ENCODE results near the gene MCC.

The MCC gene

DNA sequence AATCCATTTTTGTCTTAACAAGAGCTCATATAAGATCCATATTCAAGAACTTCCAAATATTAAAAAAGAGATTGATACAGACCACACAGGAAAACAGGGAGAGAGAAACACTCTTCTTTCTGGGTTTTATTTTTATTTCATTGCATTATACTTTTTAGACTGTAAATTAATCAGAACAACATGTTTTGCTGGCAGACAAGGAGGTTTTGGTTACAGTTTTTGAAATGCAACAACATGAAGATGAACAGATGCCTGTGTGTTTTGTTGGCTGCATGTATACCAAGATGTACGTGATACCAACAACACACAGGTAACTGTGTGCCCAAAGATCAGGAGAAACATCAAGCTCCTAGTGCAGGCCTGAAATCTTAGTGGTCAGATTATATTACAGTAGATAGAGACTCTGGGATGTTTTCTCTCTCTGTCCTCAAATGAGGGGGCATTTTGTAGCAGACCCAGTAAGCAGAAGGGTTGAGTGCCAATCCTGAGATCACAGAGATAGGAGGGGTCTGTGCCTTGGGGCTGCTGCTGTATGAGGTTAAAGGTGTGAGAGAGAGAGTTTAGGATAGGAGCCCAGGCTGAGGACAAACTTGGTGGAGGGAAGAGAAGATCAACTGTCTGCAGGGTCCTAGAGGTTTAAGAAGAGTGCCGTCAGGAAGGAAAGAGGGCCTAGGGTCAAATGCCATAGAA lies 359.5 kb downstream of the MCC start:
- no peak for DNase-seq

DNA sequence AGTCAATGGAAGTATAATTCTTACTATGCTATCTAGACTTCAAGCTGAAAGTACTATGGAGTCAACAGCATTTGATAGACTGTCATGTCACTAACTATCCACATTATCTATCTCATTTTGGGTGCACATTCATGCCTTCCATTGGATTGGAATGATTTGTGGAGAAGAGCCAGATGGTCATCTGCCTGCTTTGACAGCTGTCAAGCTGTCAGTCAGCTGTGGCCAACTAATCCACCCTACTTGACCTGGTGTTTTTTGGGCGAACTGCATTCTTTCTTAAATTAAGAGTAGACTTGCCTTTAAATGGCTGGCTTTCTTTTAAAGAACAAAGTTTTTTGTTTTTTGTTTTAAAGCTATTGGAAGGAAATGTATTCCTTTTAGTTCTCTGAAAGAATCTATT lies 360.2 kb downstream of the MCC start:
- no peak for DNase-seq

DNA sequence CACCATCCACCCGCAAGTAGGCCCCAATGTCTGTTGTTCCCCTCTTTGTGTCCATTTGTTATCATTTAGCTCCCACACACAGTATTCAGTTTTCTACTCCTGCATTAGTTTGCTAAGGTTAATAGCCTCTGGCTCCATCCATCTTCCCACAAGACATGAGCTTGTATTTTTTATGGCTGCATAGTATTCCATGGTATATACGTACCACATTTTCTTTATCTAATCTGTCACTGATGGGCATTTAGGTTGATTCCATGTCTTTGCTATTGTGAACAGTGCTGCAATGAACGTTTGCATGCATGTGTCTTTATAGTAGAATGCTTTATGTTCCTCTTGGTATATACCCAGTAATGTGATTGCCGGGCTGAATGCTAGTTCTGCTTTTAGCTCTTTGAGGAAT lies 361.2 kb downstream of the MCC start:
- DNase-seq, result no peak

DNA sequence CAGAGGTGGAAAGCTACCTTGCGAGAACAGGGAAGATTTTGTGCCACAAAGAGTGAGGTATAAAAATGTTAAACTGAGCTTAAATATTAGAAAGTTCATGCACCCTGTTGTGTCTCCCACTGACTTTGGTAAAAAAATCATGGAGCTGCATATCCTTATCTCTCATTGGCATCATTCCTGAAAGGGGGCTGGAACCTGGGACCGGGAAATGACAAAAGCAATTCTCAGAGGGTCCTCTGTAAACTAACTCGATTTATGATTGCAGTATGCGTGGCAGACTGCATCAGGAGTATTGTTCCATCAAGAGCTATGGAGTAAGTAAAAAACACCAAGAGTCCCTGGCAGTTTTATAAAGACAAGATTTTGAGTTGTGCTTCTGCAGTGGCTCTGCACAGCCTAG lies 362.9 kb downstream of the MCC start:
- no peak for DNase-seq

DNA sequence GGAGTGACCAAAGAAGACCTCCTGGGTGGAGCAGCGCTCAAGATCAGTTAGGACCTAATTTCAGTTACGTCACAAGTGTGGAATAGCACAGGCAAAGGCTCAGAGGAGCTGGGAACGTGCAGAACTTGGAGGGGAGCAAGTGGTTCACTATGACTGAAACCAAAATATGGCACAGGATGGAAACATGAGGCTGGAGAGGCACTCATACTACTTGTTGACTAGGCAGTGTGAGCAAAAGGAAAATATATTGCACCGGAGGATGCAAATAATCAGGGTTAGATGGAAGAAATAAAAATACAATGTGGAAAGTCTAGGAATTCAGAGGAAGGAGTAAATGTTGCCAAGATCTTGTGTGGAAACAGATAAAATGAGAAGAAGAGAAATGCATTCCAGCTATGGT lies 363.3 kb downstream of the MCC start:
- DNase-seq, result no peak

DNA sequence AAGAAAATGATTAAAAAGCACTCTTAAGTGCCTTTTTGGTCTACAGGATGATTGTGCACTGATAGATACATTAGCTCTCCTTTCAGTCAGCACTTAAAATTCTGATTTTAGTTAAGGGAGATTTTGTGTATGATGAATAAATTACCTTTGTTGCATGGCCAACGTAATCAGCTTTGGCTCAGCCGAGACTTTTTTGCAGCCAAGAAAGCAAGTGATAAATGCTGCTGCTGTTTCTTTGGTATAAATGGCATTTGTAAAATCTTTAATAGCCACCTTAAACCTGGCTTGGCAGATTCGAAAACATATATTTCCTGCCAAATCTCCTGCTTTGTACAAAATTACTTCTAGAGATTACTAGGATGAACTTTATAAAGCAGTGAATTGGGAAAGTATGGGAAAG lies 364.0 kb downstream of the MCC start:
- DNase-seq, result no peak

DNA sequence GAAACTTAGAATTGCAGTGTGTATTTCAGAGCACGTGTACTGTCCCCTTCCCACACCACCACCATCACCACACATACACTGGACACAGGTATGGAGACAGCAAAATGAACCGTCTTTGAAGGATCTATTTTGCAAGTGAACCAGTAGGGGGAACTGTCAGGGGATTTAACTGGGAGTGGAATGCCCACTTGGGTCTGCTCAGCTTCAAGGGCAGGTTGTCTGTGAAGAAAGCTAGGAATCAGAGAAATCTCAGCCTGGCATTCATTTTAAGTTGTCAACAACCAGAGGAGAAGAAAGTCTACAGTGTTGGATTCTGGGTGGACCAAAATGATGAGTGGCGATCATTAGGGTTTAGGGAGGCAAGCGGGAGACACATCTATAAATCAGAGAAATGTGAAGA lies 364.6 kb downstream of the MCC start:
- DNase-seq, result no peak

DNA sequence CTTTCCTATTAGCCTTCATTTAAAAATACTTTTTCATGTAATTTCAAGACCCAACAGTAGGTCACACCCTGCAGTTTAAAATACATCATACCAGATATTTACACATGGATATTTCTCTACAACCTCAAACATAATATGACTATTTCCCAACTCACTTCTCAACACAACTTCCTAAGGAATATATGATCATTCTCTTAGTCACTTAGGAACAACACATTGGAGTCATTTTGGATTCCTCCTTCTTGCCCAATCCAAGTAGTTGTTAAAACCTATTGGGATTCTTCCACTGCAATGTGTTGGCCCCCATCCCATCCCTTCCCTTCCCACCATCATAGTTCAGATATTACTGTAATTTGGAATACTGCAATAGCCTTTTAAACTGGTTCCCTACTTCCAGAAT lies 366.2 kb downstream of the MCC start:
- DNase-seq, result no peak

DNA sequence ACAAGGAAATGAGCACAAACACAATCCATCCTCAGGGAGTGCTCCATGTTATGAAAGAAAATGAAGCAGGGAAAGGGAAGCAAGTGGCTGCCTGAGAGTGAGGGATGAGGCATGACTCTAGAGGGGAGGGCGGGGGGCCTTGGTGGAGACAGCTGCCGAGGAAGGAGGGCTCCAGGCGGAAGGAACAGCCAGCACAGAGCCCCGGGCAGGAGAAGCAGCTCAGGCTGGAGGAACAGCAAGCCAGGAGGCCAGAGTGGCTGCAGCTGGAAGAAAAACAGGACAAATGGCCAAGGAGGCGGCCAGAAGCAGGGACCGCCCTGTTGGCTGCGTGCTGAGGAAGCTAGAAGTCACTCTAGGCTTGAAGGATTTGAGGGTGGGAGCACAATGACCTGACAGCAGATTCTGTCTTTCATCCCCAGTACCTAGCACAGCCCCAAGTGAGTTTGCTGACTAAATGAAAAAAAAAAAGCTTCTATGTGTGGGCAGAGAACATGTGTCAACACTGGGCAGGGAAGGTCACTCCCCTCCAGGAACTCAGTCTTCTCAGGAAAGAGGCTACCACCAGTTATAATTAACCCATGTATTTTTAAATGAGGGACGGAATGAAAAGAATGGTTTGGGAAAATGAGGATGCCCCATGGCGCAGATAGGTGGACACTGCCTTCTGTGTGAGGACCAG lies 368.9 kb downstream of the MCC start:
- no peak for DNase-seq

DNA sequence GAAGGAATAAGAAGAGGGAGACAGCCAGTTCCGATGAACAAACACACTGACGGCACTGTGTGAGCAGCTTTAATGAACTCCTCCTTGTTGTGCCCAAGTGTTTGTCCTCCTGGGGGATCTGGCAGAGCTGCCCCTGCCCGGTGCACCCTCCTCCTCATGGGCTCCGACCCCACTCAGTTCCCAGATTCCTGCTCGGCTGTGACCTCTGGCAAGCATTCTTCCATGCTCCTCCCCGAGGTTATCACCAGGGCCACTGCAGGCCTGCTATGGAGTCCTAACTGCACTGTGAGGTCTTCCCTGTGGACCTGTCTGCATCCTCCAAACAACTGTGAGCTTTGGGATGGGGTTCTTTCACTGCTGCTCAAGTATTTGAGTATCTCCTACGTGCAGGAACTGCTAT lies 369.5 kb downstream of the MCC start:
- DNase-seq, result no peak

DNA sequence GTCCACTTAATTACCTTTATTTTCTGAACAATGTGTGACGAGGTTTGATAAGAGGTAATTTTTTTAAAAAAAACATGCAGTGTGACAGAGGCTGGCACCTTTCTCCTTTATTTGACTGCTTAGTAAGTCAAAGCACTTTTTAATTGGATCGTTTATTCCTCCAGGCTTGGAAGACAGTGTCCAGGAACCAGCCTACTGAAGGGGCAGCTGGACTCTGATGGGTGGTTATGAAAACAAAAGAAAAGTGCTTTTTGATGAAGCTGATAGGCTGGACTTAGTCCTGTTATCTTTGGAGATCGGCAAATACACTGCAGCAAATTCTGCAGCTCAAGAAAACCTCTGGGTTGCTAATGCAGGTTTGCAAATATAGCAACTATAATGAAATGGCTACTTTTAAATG lies 370.0 kb downstream of the MCC start:
- DNase-seq, result no peak

DNA sequence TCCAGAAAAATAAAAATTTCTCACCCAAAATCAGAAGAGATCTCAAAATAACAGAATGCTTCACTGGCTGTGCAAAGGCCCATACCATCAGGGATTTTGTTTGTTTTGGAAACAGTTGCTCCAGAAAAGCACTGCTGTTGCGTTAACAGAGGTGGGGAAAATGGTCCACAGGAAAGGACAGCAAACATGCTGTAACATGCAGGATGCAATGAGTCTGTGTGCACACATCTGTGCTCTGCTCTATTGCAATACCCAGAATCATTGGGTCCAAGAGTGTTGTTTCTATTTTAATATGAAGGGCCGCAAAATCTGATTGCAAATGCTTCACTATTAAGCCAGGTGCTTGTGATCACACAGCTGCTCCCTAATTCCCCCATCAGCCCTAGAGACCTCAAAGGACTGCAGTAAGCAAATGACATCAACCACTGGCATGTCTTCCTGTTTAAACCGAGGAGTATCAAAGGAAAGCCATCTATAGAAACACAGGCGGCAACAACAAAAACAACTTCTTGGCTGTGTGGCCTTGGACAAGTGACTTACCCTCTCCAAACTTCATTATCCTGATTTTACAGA lies 370.6 kb downstream of the MCC start:
- DNase-seq, result no peak

DNA sequence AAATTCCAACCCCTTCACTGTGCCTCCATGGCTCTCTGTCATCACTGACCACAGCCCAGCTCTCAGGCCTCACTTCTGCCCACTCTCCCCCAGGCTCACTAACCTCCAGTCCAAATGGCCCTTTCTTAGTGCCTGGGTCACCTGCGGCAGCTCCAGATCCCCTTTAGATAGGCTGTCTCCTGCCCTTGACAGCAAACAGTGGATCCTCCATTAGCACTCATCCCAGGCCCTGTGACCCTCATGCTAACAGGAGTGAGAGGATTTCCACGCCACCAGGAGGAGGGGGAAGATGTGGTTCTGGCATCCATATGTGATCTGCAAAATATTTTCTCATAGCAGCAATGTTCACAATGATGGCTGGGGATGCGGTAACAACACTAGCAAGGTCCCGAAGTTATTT lies 372.3 kb downstream of the MCC start:
- no peak for DNase-seq

DNA sequence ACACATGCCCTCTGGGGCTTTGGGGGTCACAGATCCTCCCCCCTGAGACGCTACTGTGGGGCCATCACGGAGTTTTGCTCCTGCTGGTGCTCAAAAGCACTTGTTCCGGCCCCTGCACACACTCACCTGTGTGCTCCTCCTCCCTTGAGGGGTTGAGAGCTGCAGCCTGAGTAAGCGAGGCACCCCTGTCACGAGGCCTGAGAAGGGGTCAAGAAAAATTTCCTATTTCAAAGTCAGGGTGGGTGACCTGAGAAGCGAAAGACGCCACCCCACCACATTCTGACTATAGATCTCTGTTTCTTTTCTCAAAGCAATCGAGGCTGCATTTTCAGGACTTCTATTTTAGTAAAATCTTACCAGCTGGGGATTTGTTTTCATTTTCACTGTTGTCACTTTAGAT lies 373.2 kb downstream of the MCC start:
- DNase-seq, result no peak

DNA sequence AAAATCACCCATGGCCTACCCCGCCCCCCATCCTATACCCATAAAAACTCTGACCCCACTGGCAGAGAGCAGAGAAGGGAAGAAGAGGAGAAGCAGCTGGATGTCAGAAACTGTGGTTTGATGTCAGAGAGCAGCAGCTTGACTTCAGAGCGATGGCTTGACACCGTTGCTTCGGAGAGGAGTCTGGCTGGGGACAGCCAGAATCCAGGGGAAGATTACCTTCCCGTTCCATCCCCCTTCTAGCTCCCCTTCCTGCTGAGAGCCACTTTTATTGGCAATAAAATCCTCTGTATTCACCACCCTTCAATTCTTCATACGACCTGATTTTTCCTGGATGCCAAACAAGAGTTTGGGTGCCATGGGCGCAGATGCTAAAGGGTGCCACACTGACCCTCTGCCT lies 373.7 kb downstream of the MCC start:
- DNase-seq, result no peak

DNA sequence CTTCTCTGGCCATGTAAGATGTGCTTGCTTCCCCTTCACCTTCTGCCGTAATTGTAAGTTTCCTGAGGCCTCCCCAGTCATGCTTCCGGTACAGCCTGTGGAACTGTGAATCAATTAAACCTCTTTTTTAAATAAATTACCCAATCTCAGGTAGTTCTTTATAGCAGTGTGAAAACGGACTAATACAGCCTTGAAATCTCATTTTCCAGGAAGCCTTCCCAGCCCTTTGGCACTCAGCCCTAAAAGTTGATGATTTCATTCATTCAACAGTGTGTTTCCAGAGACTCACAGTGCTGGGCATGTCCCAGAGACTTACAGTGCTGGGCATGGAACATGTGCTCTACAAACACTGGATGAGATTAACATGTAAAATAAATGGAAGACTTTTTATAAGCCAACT lies 375.8 kb downstream of the MCC start:
- no peak for DNase-seq

DNA sequence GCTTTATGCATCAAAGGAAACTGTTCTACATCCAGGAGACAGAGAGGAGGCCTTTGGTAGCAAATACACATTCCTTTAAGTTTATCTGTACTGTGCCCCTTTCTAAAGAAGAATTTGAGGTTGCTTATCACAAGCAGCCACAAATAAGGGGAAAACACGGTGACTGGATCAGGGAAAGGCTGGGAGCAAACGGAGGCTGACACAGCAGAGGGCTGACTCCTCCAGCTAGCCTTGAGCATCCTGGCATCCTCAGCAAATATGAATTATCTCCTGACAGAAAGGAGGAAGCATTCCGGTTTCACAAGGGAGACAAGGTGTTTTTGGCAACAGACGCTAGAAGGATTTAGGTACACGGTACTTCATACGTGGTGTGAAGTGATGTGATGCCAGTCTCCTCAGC lies 378.1 kb downstream of the MCC start:
- no peak for DNase-seq

DNA sequence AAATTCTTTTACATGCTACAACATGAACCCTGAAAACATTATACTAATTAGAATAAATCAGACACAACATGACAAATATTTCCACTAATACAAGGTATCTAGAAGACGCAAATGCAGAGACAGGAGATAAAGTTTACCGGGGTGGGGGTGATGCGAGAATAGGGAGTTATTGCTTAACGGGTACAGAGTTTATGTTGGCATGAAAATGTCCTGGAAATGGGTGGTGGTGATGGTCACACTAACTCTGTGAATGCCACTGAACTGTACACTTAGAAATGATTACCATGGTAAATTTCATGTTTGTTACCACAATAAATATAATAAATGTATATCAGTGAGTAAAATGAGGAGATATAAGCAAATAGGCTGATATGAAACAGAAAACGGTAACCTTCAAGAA lies 378.9 kb downstream of the MCC start:
- no peak for DNase-seq

DNA sequence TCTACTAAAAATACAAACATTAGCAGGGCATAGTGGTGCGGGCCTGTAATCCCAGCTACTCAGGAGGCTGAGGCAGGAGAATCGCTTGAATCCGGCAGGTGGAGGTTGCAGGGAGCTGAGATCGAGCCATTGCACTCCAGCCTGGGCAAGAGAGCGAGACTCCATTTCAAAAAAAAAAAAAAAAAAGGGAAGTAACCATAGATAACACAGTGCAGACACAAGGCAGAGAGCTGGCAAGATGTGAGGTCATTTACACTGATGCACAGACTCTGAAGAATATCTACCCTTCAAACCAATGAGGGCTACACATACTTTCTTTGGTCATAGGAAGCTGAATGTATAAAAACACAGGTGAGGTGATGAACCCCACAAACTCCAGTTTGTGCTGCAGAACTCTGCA lies 379.8 kb downstream of the MCC start:
- no peak for DNase-seq

DNA sequence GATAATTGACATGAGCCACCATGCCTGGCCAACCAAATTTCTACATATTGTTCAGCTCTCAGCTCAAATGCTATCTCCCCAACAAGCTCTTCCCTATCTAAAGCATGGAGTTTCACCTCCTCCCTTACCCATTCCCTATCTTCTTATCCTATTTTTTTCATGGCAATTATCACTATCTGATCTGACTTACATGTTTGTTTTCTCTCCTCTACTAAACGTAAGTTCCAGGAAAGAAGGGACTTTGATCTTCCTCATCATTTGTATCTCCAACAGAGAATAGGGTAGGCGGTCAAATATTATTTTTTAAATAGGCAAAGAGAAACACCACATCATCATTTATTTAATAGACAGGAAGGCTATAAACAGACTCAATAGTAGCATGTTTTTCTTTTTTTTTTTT lies 381.4 kb downstream of the MCC start:
- no peak for DNase-seq

DNA sequence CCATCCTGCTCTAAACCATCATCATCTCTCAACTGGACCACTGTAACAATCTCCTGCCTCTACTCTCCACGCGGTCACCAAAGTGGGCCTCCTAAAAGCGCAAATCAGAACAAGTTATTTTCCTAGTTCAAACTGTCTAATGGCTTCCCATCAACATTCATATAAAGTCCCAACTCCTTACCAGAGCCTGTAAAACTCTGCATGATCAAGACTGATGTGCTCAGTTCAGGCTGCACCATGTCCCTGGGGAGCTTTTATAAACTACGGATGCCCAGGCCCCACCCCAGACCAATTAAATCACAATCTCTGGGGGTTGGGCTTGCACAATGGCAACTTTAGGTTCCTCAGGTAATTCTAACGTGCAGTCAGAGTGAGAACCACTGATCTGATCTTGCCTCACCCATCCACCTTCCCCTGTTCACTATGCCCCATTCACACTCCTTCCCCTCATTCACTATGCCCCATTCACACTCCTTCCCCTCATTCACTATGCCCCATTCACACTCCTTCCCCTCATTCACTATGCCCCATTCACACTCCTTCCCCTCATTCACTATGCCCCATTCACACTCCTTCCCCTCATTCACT lies 382.5 kb downstream of the MCC start:
- DNase-seq, result no peak

DNA sequence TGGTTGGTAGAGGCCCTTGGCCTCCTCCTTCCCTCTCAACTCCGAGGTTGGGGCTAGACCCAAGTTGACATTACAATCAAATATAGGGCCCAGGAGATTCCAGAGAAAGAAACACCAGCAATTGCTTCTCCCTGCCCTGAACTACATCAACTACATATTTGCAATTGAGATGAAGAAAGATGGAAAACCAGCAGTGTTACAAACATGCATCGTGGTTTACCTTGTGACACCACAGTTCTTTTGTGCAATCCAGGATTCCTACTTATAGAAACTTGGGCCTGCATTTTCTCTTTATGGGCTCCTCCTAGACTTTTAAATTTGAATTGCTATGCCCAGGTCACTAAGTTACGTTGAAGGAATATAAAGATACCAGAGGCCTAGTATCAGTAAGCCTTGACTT lies 384.9 kb downstream of the MCC start:
- no peak for DNase-seq

DNA sequence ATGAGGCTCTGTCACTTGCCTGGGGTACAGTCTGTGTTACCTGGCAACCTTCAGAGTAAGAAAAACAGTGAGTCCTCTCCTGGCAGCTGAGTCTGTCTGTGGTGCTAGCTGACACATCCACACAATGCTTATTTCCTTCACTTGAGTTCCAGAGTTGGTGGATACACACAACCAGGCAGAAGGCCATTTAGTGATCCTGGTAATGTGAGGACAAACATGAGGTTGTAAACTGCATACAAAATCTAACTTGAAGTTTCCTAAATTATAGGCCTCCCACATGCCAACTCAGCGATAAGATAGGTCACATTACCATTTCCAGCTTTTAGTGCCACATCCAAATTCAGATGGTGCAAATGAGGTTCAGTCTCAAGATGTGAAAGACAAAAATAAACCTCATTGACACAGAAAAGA lies 386.1 kb downstream of the MCC start:
- DNase-seq, result no peak

DNA sequence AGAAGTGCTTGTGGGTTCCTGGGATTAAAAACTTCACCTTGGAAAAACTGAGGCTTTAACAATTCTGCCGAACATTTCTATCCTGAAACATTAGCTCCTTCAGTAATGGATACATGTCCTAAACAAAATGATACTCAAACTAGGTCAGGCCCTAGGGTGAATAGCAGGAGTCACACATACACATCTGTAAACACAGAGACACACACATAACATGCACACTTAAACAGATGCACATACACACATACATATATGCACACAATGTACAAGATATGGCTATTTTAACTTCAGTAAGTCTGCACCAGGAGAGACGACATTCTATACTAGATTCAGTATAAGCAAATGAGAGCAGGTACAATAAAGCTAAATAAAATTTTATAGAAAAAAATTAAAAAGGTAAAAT lies 387.3 kb downstream of the MCC start:
- no peak for DNase-seq

All from effector CD8-positive, alpha-beta T cell (primary cell).